LNCAP (cell line): ENCODE data around the gene TNS2.

Experiments
- CTCF ChIP-seq: fragments of 450-650 bp; IDR thresholded peaks from 2 replicates; pipeline ENCODE4 v1.5.1; 2017; ENCODE audit warnings: mild to moderate bottlenecking

The TNS2 gene

GRCh38 chr12:53007343-53007742, 42.5 kb upstream of the TNS2 start:
- TF ChIP-seq CTCF, result no peak

- TF ChIP-seq CTCF, result no peak
Measured at GRCh38 chr12:53010955-53011354, 38.9 kb upstream of the TNS2 start.

GRCh38 chr12:53011889-53012288, 38.0 kb upstream of the TNS2 start:
- TF ChIP-seq CTCF, result no peak

GRCh38 chr12:53012928-53013327, 36.9 kb upstream of the TNS2 start:
- TF ChIP-seq CTCF, result no peak

GRCh38 chr12:53014709-53015108, 35.2 kb upstream of the TNS2 start:
- TF ChIP-seq CTCF, result no peak

GRCh38 chr12:53025250-53025649, 24.6 kb upstream of the TNS2 start:
- TF ChIP-seq CTCF, result no peak

- TF ChIP-seq CTCF, result peak; percentile 17; the same call in 1 of the 2 replicates
Measured at GRCh38 chr12:53031616-53032015, 18.2 kb upstream of the TNS2 start.

- no peak for TF ChIP-seq CTCF
Measured at GRCh38 chr12:53034459-53034858, 15.4 kb upstream of the TNS2 start.
